HFFc6 (cell line): ENCODE results near the gene VIM. TPM values are rescaled to one million over a fixed set of nuclear protein-coding genes. Genes with fewer than 3 reads are reported as not detected.
"Not testable (repeated sequence)": the region's sequence is repeated elsewhere in the genome, so short reads cannot be mapped to it uniquely, and the experiment has no call there.

Experiments
- DNase-seq: peaks from one replicate; pipeline ENCODE4 v3.0.0-alpha.2; 2018
- H3K27ac Mint-ChIP-seq: 2 replicates; pipeline ENCODE4 v1.8.0; 2020; ENCODE audit warnings: mild to moderate bottlenecking, mixed read lengths
- H3K27me3 Mint-ChIP-seq: 2 replicates; pipeline ENCODE4 v1.8.0; 2021; ENCODE audit warnings: mild to moderate bottlenecking, moderate library complexity, mixed read lengths; ENCODE audit not compliant: insufficient read depth
- H3K36me3 Mint-ChIP-seq: 2 replicates; pipeline ENCODE4 v1.8.0; 2021; ENCODE audit warnings: low read depth, mixed read lengths
- H3K4me1 Mint-ChIP-seq: 2 replicates; pipeline ENCODE4 v1.8.0; 2020; ENCODE audit warnings: low read depth, mixed read lengths
- H3K4me3 Mint-ChIP-seq: 2 replicates; pipeline ENCODE4 v1.8.0; 2020; ENCODE audit warnings: mild to moderate bottlenecking, moderate library complexity, mixed read lengths
- H3K9me3 Mint-ChIP-seq: 2 replicates; pipeline ENCODE4 v1.8.0; 2020; ENCODE audit warnings: mild to moderate bottlenecking, mixed read lengths
- CTCF ChIP-seq: fragments of 200-600 bp; sonication (generic); IDR thresholded peaks from 2 replicates; pipeline ENCODE4 v1.5.0; 2021; ENCODE audit warnings: antibody characterized with exemption, mild to moderate bottlenecking
- total RNA-seq, 6 experiments: library from RNA; stranded (reverse); fragmentation: NEBNext Ultra II Directional; extraction: Animal tissue kit (Norgen Biotek cat#: 25700); gene quantifications; 2 replicates in 1 of 6; 3 replicates in 5 of 6; pipeline ENCODE4 v1.2.3, GENCODE V29; 2021

The VIM gene
- total RNA-seq, 6 experiments from 2014 or later = 9,623 to 12,540 (median 10,688) TPM

- 0 out of 2 replicates have a peak, but pooled peaks cover 6% of the 10 kb centered on the region for H3K36me3 Mint-ChIP-seq
- H3K27ac Mint-ChIP-seq = no peak overlapping the region
- H3K9me3 Mint-ChIP-seq = peaks cover 15% of the 10 kb centered on the region
- no peak for TF ChIP-seq CTCF
- no peaks in the 10 kb centered on the region; the same call in 1 of the 2 replicates for H3K27me3 Mint-ChIP-seq
- no peak for DNase-seq
- H3K4me3 Mint-ChIP-seq = no peak overlapping the region
- peaks cover 15% of the 10 kb centered on the region for H3K4me1 Mint-ChIP-seq
These were observed 20.9 kb downstream of the VIM start for GRCh38 chr10:17248964-17249363.

GRCh38 chr10:17249820-17250219, 21.8 kb downstream of the VIM start:
- H3K27me3 Mint-ChIP-seq = no peaks in the 10 kb centered on the region; the same call in 1 of the 2 replicates

GRCh38 chr10:17250736-17251135, 22.7 kb downstream of the VIM start:
- no peaks in the 10 kb centered on the region; the same call in 1 of the 2 replicates for H3K27me3 Mint-ChIP-seq
- DNase-seq = no peak
- peaks cover 15% of the 10 kb centered on the region for H3K9me3 Mint-ChIP-seq
- peaks cover 5% of the 10 kb centered on the region for H3K4me1 Mint-ChIP-seq
- H3K27ac Mint-ChIP-seq = no peak overlapping the region
- peak; percentile 52 for TF ChIP-seq CTCF
- H3K4me3 Mint-ChIP-seq = no peak overlapping the region
- peaks cover 12% of the 10 kb centered on the region; the same call in 1 of the 2 replicates for H3K36me3 Mint-ChIP-seq

More at GRCh38 chr10:17249820-17250219, 21.8 kb downstream of the VIM start:
- no peak overlapping the region for H3K27ac Mint-ChIP-seq
- H3K36me3 Mint-ChIP-seq = peaks cover 12% of the 10 kb centered on the region; the same call in 1 of the 2 replicates
- TF ChIP-seq CTCF = peak; percentile 68
- peaks cover 15% of the 10 kb centered on the region for H3K9me3 Mint-ChIP-seq
- no peak overlapping the region for H3K4me3 Mint-ChIP-seq
- peaks cover 7% of the 10 kb centered on the region for H3K4me1 Mint-ChIP-seq
- no peak for DNase-seq

GRCh38 chr10:17254543-17255050, 26.6 kb downstream of the VIM start:
- H3K4me3 Mint-ChIP-seq, H3K27me3 Mint-ChIP-seq: not testable (repeated sequence)
- H3K4me1 Mint-ChIP-seq = peaks cover 29% of the 10 kb centered on the region

GRCh38 chr10:17255512-17255911, 27.5 kb downstream of the VIM start:
- no peak for DNase-seq
- no peak overlapping the region for H3K27ac Mint-ChIP-seq

More at GRCh38 chr10:17254543-17255050, 26.6 kb downstream of the VIM start:
- H3K27ac Mint-ChIP-seq, DNase-seq, H3K9me3 Mint-ChIP-seq, H3K36me3 Mint-ChIP-seq: not testable (repeated sequence)

More at GRCh38 chr10:17255512-17255911, 27.5 kb downstream of the VIM start:
- peaks cover under 1% of the 10 kb centered on the region; the same call in 1 of the 2 replicates for H3K9me3 Mint-ChIP-seq
- no peak for TF ChIP-seq CTCF
- peaks cover 29% of the 10 kb centered on the region for H3K4me1 Mint-ChIP-seq
- H3K4me3 Mint-ChIP-seq = no peak overlapping the region; the same call in 1 of the 2 replicates
- H3K27me3 Mint-ChIP-seq = no peaks in the 10 kb centered on the region; the same call in 1 of the 2 replicates
- H3K36me3 Mint-ChIP-seq = peaks cover 10% of the 10 kb centered on the region; the same call in 1 of the 2 replicates
